Mucosa of descending colon (tissue), 3 donors: ENCODE data around the gene ATP6V0E1. TPM values are rescaled to one million over a fixed set of nuclear protein-coding genes. Genes with fewer than 3 reads are reported as not detected.

Experiments used
- ATAC-seq: fragments of 200-7000 bp; cut with Tn5 transposase; one replicate; pipeline ENCODE4 v1.9.1; 2020; ENCODE audit warnings: mild to moderate bottlenecking, moderate library complexity
- DNase-seq, 3 donors: peaks; one replicate each; pipeline ENCODE4 v3.0.0-alpha.2; 2020
- H3K36me3 ChIP-seq: fragments of 200-600 bp; one replicate; pipeline ENCODE4 v1.8.0; 2021; ENCODE audit warnings: low read depth, mild to moderate bottlenecking
- H3K4me1 ChIP-seq: fragments of 200-600 bp; one replicate; pipeline ENCODE4 v1.8.0; 2021; ENCODE audit warnings: low read depth, mild to moderate bottlenecking
- H3K4me3 ChIP-seq: fragments of 200-600 bp; one replicate; pipeline ENCODE4 v1.8.0; 2021; ENCODE audit warnings: mild to moderate bottlenecking
- H3K9me3 ChIP-seq: fragments of 200-600 bp; one replicate; pipeline ENCODE4 v1.8.0; 2021; ENCODE audit warnings: mild to moderate bottlenecking
- intact Hi-C, 2 donors: fragments of 100-400 bp; cut with DNase I in 1 of 2; cut with micrococcal nuclease in 1 of 2; formaldehyde crosslinking; loops; one replicate each; pipeline versions ENCODE4 v1.11.0 to v1.11.1; 2022; cut with DNase I, micrococcal nuclease
- total RNA-seq, 3 donors: library from RNA; stranded (reverse); fragmentation: NEBNext Ultra II Directional in 2 of 3; extraction: Animal tissue kit (Norgen Biotek cat#: 25700) in 2 of 3; gene quantifications; one replicate each; pipeline versions ENCODE4 v1.2.1 to v1.2.4, GENCODE V29; 2021 to 2023
- TF ChIP-seq, protein P1 (sequence below): fragments of 200-600 bp; IDR thresholded peaks from one replicate; pipeline ENCODE4 v1.8.0; 2022; ENCODE audit warnings: antibody characterized with exemption, mild to moderate bottlenecking
- donor health status: DM: no; HTN: no; CAD: no; lungs with moderate emphysema.
- donor health status: DM: no; HTN: no; CAD: no.
- donor health status: DM: no; HTN: yes; CAD: no.

ATP6V0E1 gene
- total RNA-seq, 3 donors from 2014 or later: 174 to 194 (median 190) TPM

- no peaks in the 10 kb centered on the region for H3K36me3 ChIP-seq
- H3K4me1 ChIP-seq: peaks cover 8% of the 10 kb centered on the region
- intact Hi-C loops: no loop called here
- ATAC-seq (no peak), DNase-seq (no peak)
- TF ChIP-seq, protein P1, sequence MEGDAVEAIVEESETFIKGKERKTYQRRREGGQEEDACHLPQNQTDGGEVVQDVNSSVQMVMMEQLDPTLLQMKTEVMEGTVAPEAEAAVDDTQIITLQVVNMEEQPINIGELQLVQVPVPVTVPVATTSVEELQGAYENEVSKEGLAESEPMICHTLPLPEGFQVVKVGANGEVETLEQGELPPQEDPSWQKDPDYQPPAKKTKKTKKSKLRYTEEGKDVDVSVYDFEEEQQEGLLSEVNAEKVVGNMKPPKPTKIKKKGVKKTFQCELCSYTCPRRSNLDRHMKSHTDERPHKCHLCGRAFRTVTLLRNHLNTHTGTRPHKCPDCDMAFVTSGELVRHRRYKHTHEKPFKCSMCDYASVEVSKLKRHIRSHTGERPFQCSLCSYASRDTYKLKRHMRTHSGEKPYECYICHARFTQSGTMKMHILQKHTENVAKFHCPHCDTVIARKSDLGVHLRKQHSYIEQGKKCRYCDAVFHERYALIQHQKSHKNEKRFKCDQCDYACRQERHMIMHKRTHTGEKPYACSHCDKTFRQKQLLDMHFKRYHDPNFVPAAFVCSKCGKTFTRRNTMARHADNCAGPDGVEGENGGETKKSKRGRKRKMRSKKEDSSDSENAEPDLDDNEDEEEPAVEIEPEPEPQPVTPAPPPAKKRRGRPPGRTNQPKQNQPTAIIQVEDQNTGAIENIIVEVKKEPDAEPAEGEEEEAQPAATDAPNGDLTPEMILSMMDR: no peak
- no peaks in the 10 kb centered on the region for H3K9me3 ChIP-seq
- no peak overlapping the region for H3K4me3 ChIP-seq
These were observed 3.8 kb upstream of the ATP6V0E1 start for GRCh38 chr5:172979778-172980177.

- ATAC-seq: no peak
- Histone ChIP-seq H3K4me1 (peaks cover 12% of the 10 kb centered on the region), H3K9me3 (no peaks in the 10 kb centered on the region), H3K36me3 (no peaks in the 10 kb centered on the region), H3K4me3 (no peak overlapping the region)
- DNase-seq: no peak
- TF ChIP-seq, protein P1: no peak
- intact Hi-C loops: loop anchor here in 1 of 2 donors (2.0 kb wide), 1 partner anchor 75 kb away; the partner anchor contains the start of gene CREBRF
These were observed 1.6 kb upstream of the ATP6V0E1 start for GRCh38 chr5:172981931-172982330.

GRCh38 chr5:172984244-172984953 is 828 bp downstream of the ATP6V0E1 start:
- TF ChIP-seq, protein P1: peak; percentile 17
- ATAC-seq (peak; percentile 74), DNase-seq (peak; percentile 71 to 77 (median 72))
- H3K9me3 ChIP-seq: no peaks in the 10 kb centered on the region
- H3K36me3 ChIP-seq: no peaks in the 10 kb centered on the region
- peaks cover 12% of the 10 kb centered on the region for H3K4me1 ChIP-seq
- intact Hi-C loops: no loop called here
- peak overlapping the region; percentile 88 for H3K4me3 ChIP-seq

DNA sequence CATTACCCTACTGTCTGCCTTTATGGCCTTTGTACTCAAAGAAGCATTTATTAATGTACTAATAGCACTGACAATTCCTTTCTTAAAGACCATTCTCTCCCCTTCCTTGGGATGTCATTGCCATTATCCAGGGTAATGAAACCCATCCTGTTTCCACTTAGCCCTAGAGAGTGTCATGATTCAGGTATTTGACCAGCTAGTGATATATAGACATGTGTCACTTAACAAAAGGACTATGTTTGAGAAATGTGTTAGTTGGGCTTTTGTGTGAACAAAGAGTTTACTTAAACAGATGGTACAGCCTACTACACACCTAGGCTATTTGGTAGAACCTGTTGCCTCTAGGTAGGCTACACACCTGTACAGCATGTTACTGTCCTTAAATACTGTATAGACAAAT is 2.0 kb downstream of the ATP6V0E1 start:
- TF ChIP-seq, protein P1: no peak
- no peak overlapping the region for H3K4me3 ChIP-seq
- H3K36me3 ChIP-seq: no peaks in the 10 kb centered on the region
- no peaks in the 10 kb centered on the region for H3K9me3 ChIP-seq
- intact Hi-C loops: no loop called here
- DNase-seq: no peak
- ATAC-seq: no peak
- H3K4me1 ChIP-seq: peaks cover 12% of the 10 kb centered on the region

DNA sequence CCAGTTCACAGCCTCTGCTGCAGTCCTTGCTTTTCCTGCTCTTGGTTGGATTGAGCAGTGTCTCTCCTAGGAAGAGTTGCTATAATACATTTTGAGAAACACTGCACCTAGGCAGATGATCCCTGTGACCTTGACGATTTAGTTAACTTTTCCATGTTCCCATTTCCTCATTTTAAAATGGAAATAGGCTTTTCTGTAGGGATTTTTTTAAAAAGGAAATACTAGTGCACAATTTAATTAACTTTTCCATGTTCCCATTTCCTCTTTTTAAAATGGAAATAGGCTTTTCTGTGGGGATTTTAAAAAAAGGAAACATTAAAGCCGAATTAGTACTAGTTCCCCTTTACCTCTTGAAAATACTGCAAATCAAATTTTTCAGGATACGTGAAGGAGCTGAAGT is 4.7 kb downstream of the ATP6V0E1 start:
- intact Hi-C loops: no loop called here
- TF ChIP-seq, protein P1: no peak
- no peak for ATAC-seq
- DNase-seq: no peak
- Histone ChIP-seq H3K36me3 (no peaks in the 10 kb centered on the region), H3K4me1 (peaks cover 6% of the 10 kb centered on the region), H3K4me3 (no peak overlapping the region), H3K9me3 (no peaks in the 10 kb centered on the region)
